Sigmoid colon (tissue), 7 donors: ENCODE measurements around the gene SUSD3. TPM values are rescaled to one million over a fixed set of nuclear protein-coding genes. Genes with fewer than 3 reads are reported as not detected.

ENCODE experiments used
- DNase-seq: peaks from one replicate; pipeline ENCODE4 v3.0.0-alpha.2; 2019
- H3K27ac ChIP-seq, 4 donors: fragments of 200-600 bp; sonication (generic); one replicate each; pipeline ENCODE4 v1.5.1; 2016 to 2019; ENCODE audit warnings: mild to moderate bottlenecking in 1 of 4
- H3K27me3 ChIP-seq, 3 donors: fragments of 200-600 bp; sonication (generic); one replicate each; pipeline ENCODE4 v1.5.1; 2019; ENCODE audit warnings: mild to moderate bottlenecking in 1 of 3
- H3K36me3 ChIP-seq, 4 donors: fragments of 200-600 bp; sonication (generic); one replicate each; pipeline ENCODE4 v1.5.1; 2016 to 2019
- H3K4me1 ChIP-seq, 4 donors: fragments of 200-600 bp; sonication (generic); one replicate each; pipeline ENCODE4 v1.5.1; 2017 to 2019
- H3K4me3 ChIP-seq, 4 donors: fragments of 200-600 bp; sonication (generic); one replicate each; pipeline ENCODE4 v1.5.1; 2017 to 2019; ENCODE audit warnings: mild to moderate bottlenecking in 2 of 4, moderate library complexity in 1 of 4
- H3K9me3 ChIP-seq, 4 donors: fragments of 200-600 bp in 3 of 4; sonication (generic) in 3 of 4; one replicate each; pipeline versions ENCODE4 v1.5.1 to v1.6.1; 2013 to 2019
- CTCF ChIP-seq, 4 experiments: fragments of 450-650 bp in 3 of 4; fragments of 200-600 bp in 1 of 4; IDR thresholded peaks; one replicate each; pipeline ENCODE4 v1.5.1; 2016 to 2019; ENCODE audit warnings: antibody characterized with exemption in 4 of 4, mild to moderate bottlenecking in 3 of 4, moderate library complexity in 2 of 4
- EP300 ChIP-seq, 4 donors: sonication (generic); formaldehyde crosslinking; IDR thresholded peaks; one replicate each; pipeline ENCODE4 v1.6.1; 2017; ENCODE audit warnings: antibody characterized with exemption in 4 of 4
- POLR2A ChIP-seq, 2 donors: fragments of 450-650 bp; IDR thresholded peaks; one replicate each; pipeline ENCODE4 v1.6.1; 2016; ENCODE audit warnings: antibody characterized with exemption in 2 of 2, mild to moderate bottlenecking in 2 of 2, moderate library complexity in 2 of 2
- POLR2AphosphoS5 ChIP-seq, 4 donors: sonication (generic); formaldehyde crosslinking; IDR thresholded peaks; one replicate each; pipeline ENCODE4 v1.6.1; 2017; ENCODE audit warnings: antibody characterized with exemption in 4 of 4
- WGBS, 2 donors: extraction: QIAGEN DNeasy Blood & Tissue Kit; methylation state at CpG; one replicate each; pipeline ENCODE4 v1.1.7; 2013; 5-methylcytosine and 5-hydroxymethylcytosine counted together
- intact Hi-C: fragments of 100-400 bp; cut with DNase I; formaldehyde crosslinking; loops from one replicate; pipeline ENCODE4 v1.15.1; 2023
- polyA plus RNA-seq, 3 donors: library from polyadenylated mRNA; stranded (reverse); fragments of 200-250 nt; gene quantifications; one replicate each; pipeline ENCODE4 v1.2.3, GENCODE V29; 2013
- total RNA-seq, 4 donors: library from RNA; depleted of rRNA; stranded (reverse); fragments of >200 nt; gene quantifications; one replicate each; pipeline ENCODE4 v1.1.0, GENCODE V29; 2016
- donor health status: healthy with polysubstance abuse.
- donor health status: Bipolar disorder and iron deficiency.
- donor health status: healthy.

Gene SUSD3
- total and polyA plus RNA-seq, 7 donors: 0.92 to 15.2 (median 4.7) TPM; not detected in 1

GRCh38 chr9:93081081-93081529 lies 22.6 kb downstream of the SUSD3 start:
- no peaks in the 10 kb centered on the region for H3K9me3 ChIP-seq
- no peak for TF ChIP-seq POLR2AphosphoS5 (IDR thresholded peaks at IDR 0.05)
- no peak for TF ChIP-seq EP300 (IDR thresholded peaks at IDR 0.05)
- no peak for TF ChIP-seq CTCF (IDR thresholded peaks at IDR 0.05)
- no peak for TF ChIP-seq POLR2A (IDR thresholded peaks at IDR 0.05)
- H3K4me3 ChIP-seq: no peak overlapping the region
- H3K27me3 ChIP-seq: no peaks in the 10 kb centered on the region
- intact Hi-C loops: no loop called here
- H3K4me1 ChIP-seq: no peaks in the 10 kb centered on the region
- DNase-seq: peak; percentile 55
- WGBS, 2 donors: 94% methylated on average over 10 of the region's 10 CpGs
- H3K27ac ChIP-seq: no peak overlapping the region
- H3K36me3 ChIP-seq: no peaks in the 10 kb centered on the region

DNA sequence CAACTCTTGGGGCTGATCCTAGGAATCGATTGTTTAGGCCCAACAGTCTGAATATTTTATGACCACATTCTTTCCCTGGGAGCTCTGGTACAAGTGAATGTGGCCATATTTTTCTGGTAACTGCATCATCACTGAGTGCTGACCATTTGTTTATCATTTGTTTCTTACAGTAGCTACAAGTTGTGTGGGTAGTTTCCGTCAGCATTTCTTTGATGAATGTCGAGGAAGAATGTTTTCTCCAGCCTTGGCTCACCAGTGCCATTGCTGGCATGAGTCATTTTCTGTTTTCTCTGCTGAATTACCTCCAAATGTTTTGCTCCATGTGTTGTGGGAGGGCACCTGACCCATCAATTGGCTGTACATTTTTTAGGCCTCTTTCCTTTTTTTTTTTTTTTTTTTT lies 23.4 kb downstream of the SUSD3 start:
- intact Hi-C loops: no loop called here
- no peaks in the 10 kb centered on the region for H3K36me3 ChIP-seq
- TF ChIP-seq POLR2AphosphoS5 (IDR thresholded peaks at IDR 0.05): no peak
- TF ChIP-seq EP300 (IDR thresholded peaks at IDR 0.05): no peak
- TF ChIP-seq CTCF (IDR thresholded peaks at IDR 0.05): no peak
- no peak for TF ChIP-seq POLR2A (IDR thresholded peaks at IDR 0.05)
- H3K9me3 ChIP-seq: no peaks in the 10 kb centered on the region
- no peak overlapping the region for H3K27ac ChIP-seq
- no peak overlapping the region for H3K4me3 ChIP-seq
- H3K27me3 ChIP-seq: no peaks in the 10 kb centered on the region
- DNase-seq: peak; percentile 7
- 75 to 88% methylated on average over 3 of the region's 3 CpGs for WGBS, 2 donors
- H3K4me1 ChIP-seq: no peaks in the 10 kb centered on the region

- no peak overlapping the region for H3K27ac ChIP-seq
- H3K4me3 ChIP-seq: no peak overlapping the region
- no peaks in the 10 kb centered on the region for H3K27me3 ChIP-seq
- no peaks in the 10 kb centered on the region for H3K4me1 ChIP-seq
- DNase-seq: peak; percentile 46
- 59 to 83% methylated on average over 18 of the region's 18 CpGs for WGBS, 2 donors
- no peaks in the 10 kb centered on the region for H3K36me3 ChIP-seq
- no peaks in the 10 kb centered on the region for H3K9me3 ChIP-seq
- no peak for TF ChIP-seq POLR2AphosphoS5 (IDR thresholded peaks at IDR 0.05)
- no peak for TF ChIP-seq EP300 (IDR thresholded peaks at IDR 0.05)
- no peak for TF ChIP-seq CTCF (IDR thresholded peaks at IDR 0.05)
- TF ChIP-seq POLR2A (IDR thresholded peaks at IDR 0.05): no peak
- intact Hi-C loops: no loop called here
These were observed 24.4 kb downstream of the SUSD3 start for GRCh38 chr9:93082841-93083411.

DNA sequence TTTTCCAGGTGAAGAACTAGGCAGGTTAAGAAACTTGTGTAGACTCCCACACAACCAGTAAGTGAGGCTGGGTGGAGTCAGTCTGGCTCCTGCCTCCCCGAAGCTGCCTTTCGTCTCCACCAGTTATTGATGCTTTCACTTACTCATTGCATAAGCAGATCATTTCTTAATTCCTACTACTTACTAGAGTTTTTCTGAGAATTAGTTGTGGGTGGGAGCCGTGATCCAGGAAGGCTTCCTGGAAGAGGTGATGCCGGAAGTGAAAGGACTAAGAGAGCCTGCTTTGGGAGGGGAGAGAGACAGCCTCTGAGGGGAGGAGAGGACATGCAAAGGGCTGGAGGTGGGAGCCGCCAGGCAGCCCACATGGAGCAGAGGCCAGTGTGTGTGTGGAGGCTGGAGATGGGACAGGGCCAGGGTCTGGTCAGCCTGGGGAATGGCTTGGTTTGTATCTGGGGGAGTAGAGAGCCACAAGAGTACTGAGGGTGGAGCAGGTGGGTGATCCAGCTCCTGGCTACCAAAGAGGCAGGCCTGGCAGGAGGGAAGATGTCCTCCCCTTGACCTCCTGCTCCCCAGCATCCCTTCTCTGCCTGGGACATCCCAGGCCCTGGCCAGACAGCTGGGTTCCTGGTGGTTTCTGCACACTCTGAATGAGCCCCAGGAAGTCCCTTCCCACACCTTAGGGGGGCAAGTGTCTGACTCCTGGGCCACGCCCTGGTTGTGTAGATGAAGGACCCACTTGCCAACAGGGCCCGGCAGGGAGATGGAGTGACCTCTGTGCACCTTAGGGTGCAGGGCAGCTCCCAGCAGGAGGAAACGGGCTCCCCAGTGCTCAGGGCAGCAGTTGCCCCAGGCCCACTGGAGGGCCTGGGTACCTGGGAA lies 25.3 kb downstream of the SUSD3 start:
- H3K4me3 ChIP-seq: no peak overlapping the region
- intact Hi-C loops: no loop called here
- TF ChIP-seq POLR2A (IDR thresholded peaks at IDR 0.05) (no peak), EP300 (IDR thresholded peaks at IDR 0.05) (no peak), CTCF (IDR thresholded peaks at IDR 0.05) (no peak), POLR2AphosphoS5 (IDR thresholded peaks at IDR 0.05) (no peak)
- no peak overlapping the region for H3K27ac ChIP-seq
- peak; percentile 49 for DNase-seq
- no peaks in the 10 kb centered on the region for H3K27me3 ChIP-seq
- no peaks in the 10 kb centered on the region for H3K4me1 ChIP-seq
- H3K36me3 ChIP-seq: no peaks in the 10 kb centered on the region
- WGBS, 2 donors: 82 to 84% methylated on average over 8 of the region's 8 CpGs
- no peaks in the 10 kb centered on the region for H3K9me3 ChIP-seq
